ENCODE results near the gene SDHB.

DNA sequence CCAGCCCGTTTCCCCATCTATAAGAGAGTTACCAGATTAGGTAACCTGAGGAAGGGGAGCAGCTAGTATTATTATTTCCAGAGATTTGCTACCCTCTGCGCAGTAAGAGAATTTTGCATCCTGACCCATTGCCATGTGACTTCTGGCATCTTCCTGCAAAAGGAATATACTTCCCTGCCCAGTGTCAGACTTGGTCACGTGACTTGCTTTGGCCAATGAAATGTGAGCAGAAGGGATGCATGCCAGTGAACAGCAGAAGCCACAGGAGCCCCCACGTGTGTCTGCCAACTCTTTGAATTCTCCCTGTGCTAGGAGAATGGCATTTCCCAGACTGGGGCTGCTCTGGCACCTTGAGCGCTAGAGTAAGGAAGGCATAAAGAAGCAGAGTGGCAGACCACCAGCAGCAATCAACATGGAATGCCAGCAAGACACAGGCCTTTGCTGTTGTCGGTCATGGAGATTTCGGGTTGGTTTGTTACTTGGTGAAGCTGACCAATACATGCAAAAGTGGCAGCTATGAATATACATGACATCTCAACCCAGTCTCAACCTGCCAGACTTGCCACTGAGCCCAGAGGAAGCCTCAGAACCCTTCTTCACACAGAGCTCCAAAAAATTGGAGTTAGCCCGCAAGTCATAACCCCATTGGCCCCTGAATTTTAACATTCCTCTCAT is 26.4 kb upstream of the SDHB start:
- no peak for TF ChIP-seq CTCF (conservative IDR thresholded peaks at IDR 0.05; ENCODE audit: low read length)
- no peak for TF ChIP-seq EZH2phosphoT487 (IDR thresholded peaks at IDR 0.05; ENCODE audit: borderline replicate concordance)
